Measurements from ENCODE around the gene USPL1.

GRCh38 chr13:30676672-30677071, 59.0 kb downstream of the USPL1 start:
- TF ChIP-seq CTCF (IDR thresholded peaks at IDR 0.05): peak; percentile 31
- no peak for TF ChIP-seq EZH2phosphoT487 (IDR thresholded peaks at IDR 0.05)
